SK-N-DZ (cell line): Measurements from ENCODE around the gene C19orf81.

Experiments
- DNase-seq: peaks from one replicate; pipeline ENCODE4 v3.0.0-alpha.2; 2015; ENCODE audit warnings: low spot score

Gene C19orf81

DNA sequence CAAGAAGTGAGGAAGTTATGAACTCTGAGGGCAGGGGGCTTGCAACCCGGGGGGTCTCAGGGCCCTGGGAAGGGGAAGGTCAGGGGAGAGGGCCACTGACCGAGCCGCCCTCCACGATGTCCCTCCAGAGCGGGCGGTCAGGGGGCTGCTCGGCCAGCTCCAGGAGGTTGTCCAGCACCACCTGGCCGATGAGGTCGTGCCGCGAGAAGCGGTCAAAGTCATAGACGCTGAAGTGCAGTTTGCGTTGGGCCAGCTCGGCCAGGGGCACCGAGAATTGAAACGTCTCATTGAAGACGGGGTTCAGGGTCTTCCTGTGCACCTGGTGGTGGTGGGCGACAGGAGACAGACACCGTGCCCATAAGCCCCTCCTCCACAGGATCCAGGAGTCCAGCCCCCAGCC is 20.1 kb upstream of the C19orf81 start:
- DNase-seq, result no peak

DNA sequence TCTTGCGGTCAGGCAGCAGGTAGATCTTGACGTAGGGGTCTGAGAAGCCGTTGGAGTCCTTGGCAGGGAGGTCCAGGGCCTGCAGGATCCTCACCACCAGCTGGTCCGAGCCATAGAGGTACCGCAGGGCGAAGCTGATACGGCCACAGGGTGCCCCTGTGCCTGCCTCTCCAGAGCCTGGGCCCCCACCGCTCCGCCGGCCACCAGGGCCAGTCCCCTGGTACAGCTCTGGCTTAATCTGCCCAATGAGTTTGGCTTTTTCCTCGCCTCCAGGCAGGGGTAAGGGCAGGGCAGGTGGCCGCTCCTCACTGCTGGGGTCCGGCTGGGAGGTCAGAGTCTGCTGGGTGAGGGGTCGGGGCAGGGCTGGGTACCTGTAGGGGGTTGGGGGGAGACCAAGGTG is 19.4 kb upstream of the C19orf81 start:
- no peak for DNase-seq

DNA sequence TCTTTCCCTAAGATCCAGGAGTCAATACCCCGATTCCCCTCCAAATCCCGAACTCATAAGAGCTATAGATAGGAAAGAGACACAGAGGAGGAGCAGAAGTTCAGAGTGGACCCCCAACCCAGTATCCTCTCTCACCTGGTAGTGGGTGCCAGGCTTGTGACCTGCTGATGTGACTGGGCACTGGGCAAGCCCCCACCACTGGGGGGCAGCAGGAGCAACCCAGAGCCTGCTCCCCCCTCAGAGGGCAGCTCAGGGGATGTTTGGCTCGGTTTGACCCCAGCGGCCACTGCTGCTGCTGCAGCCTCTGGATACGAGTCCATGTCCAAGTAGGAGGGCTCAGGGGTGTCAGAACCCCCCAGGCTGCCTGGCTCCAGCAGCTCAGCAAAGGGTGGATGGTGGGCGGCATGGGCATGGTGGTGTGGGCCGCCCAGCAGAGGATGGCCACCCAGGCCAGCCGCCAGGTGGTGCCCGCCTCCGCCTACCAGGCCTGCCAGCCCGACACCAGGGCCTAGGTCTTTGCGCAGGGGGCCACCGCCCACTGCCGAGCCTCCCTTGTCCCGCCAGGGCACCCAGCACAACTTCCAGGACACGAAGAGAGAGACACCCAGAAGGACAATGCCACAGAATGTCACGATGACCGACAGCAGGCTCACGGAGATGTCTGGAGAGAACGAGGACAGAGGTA is 17.0 kb upstream of the C19orf81 start:
- no peak for DNase-seq

DNA sequence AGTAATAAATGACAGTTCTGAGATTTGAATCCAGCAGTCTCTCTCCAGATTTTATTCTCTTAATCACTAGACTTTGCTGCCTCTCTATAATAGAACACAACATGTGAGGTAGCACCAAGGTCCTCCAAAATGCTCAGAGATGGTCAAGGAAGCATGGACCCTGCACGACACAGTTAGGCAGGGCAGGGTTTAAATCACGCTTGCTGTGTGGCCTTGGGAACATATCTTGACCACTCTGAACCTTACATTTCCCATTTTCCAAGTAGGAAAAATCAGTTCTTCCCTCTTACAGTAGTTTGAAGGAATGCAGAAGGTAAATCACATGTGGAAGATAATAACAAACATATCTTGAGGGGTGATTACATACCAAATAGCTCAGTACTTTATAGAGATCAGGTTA is 15.9 kb upstream of the C19orf81 start:
- no peak for DNase-seq

DNA sequence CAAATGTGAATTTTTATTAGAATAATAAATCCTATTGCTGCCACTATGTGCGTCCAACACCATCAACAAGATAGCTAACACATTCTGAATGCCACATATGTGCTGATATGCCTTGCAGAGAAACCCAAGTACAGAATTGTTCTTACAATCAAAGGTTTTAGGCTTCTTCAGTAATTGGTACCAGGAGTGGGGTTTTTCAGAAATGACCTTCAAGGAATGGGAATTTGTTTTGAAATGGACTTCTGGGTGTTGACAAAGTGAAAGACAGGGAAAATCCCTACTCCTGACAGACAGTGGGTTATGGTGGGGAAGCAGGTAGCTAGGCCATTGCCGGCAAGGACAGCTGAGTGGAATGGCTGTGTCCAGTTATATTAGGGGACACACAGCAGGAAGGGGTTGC is 15.3 kb upstream of the C19orf81 start:
- no peak for DNase-seq

DNA sequence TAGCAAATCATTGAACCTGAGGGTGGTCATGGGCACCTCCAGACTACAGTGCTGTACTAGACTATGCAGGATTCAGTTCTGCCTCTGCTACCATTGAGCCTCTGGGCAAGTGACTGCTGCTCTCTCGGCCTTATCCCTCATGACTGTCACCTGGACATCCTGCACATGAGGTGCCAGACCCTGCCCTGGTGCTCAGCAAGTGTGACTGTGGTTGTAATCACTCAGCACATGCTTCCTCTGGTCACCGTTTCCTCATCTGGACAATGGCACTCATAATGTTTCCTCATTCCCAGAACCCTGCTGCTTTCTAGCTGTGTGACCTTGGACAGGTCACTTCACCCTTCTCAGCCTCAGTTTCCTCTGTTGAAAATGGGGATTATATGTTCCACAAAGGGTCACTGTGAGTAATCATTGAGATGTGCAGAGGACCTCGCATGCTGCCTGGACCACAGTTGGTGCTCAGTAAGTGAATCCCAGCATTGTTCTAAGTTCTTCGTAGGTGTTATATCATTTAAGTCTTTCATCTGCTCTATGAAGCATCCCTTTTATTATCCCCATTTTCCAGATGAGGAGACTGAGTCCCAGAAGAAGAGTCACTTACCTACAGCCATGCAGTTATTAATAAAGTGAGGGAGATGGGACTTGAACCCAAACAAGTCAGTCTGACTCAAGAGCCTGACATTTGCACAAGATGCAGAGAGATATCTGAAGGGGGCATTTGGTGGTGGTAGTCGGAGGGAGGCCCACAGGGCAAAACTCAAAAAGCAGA is 12.7 kb upstream of the C19orf81 start:
- DNase-seq, result no peak

DNA sequence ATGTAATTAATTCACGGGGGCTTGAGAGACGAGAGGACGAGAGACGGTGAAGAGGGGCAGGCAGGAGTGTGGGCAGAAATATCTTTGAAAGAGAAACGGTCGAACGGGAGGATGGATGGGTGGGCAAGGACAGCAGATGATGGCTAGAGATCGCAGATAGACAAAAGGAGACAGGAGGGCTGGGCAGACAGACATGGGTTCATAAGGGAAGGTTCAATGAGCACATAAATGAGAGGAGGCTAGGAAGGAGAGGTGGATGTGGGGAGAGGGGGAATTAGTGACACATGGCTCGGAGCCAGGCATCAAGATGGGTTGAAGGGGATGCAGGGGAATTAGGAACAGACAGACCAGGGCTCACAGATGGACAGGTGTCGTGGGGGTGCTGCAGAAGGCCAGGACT is 10.6 kb upstream of the C19orf81 start:
- no peak for DNase-seq

DNA sequence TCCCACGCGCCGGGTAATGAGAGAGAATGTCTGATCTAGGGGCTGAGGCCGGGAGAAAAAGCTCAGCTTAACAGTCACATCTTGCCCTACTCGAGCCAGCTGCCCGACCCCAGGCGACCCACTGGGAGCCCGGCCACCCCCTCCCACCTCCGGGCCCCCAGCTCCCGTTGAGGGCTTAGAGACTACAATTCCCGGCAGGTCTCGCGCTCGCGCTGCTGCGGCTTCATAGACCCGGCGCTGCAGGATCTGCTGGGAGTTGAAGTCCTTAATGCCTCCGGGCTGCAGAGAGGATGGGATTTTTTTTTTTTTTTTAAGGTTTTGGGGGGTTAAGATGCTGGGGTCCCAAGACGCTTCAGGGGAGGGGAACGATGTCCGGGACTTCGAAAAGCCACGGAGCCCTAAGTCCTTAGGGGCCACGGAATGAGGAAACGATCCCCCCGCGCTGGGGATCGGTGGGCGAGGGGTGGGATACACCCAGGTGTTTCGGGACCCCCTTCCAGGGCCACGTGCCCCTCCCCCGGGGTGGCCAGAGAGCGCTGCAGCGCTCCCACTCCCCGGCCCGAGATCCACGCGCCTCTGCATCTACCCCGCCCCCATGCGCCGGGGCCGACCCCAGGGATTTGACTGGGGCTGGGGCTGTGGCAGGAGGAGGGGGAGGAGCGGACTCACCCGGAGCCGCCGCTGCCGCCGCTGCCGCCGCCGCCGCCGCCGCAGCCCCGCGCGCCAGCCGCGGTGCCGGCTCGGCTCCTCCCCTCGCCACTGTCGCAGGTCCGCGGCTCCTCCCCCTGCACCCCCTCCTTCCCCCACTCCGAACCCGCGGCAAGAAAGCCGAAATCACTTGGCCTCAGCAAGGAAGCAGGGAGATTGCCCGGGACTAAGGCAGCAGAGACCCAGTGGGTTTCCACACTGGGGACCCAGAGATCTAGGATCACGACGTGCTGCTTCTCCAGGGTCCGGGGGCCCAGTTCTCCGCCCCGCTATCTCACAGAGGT is 9.8 kb upstream of the C19orf81 start, which contains the start of gene SYT3:
TSS of gene SYT3 (minus strand) at position 761 of the 992 bp plus-strand sequence. CDS start 2,470 bp downstream, outside the sequence.
- DNase-seq, result peak; percentile 63

DNA sequence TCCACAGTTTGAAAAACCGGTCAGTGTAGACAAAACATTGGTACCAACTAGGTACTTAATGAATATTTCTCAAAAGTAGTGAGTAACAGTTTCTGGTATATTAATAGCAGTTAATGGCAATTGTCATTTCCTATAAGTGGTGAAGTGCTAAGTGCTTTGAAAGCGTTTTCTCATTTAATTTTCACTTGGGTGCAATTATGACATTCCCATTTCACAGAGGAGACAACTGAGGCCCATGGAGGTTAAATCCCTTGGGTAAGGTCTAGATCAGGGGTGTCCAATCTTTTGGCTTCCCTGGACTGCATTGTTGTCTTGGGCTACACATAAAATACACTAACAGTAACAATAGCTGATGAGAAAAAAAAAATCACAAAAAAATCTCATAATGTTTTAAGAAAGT is 8.9 kb upstream of the C19orf81 start:
- DNase-seq, result no peak

DNA sequence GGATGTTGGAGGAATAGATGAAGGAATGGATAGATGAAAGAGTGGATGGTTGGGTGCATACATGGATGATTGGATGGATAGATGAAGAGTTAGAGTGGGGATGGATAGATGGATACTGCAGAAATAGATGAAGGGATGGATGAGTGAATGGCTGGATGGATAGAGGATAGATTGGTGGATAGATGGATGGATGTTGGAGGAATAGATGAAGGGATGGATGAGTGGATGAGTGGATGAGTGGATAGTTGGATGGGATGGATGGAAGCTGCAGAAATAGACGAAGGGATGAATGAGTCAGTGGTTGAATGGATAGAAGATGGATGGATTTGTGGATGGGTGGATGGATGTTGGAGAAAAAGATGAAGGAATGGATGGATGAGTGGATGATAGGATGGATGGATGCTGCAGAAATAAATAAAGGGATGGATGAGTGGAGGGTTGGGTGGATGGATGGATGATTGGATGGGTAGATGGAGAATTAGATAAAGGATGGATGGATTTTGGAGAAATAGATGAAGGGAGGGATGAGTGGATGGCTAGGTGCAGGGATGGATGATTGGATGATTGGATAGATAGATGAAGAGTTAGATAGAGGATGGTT is 4.8 kb upstream of the C19orf81 start:
- no peak for DNase-seq

DNA sequence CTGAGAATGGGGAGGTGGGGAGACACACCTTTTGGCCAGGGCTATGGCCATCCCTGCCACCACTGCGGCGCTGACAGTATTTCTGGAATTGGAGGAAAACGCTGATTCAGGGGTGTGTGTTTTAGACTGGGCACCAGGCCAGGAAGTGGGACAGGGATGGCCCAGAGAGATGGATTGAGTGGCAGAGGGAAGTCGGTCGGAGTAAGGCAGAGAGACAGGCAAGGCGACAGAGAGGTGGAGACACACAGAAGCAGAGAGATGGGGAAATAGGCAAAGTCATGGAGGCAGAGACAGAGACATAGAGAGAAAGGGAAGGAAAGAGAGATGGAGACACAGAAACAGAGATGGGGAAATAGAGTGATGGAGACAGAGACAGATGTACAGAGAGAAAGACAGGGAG is 4.1 kb upstream of the C19orf81 start:
- no peak for DNase-seq

DNA sequence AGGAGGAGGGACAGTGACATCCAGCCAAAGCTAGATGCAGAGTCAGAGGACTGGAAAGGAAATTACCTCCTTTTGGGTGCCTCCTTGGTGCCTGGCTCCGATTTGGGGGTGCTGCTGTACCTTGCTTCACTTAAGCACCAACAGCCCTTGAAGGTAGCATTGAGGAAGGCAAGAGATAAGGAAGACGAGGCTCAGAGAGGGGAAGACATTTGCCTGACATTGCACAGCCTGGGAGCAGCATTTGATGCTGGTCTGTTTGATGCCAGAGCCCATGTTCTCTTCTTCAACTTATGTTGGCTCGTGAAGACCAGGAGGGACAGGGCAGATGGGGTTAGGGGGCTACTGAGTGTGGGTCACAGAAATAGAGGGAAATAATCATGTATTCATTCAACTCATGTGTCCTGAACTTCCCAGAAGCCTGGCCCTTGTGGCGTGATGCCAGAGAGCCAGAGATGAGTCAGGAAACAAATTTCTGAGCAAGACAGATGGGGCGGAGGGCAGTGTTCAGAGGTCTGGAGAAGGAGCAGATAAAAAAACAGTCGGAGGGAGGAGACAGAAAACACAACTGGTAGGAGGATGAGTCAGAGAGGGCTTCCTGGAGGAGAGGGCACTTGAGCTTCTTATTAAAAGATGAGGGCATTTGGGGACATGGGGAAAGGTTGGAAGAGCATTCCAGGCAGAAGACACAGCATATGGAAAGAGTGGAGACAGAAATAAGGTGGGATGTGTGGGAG is 3.0 kb upstream of the C19orf81 start:
- no peak for DNase-seq

DNA sequence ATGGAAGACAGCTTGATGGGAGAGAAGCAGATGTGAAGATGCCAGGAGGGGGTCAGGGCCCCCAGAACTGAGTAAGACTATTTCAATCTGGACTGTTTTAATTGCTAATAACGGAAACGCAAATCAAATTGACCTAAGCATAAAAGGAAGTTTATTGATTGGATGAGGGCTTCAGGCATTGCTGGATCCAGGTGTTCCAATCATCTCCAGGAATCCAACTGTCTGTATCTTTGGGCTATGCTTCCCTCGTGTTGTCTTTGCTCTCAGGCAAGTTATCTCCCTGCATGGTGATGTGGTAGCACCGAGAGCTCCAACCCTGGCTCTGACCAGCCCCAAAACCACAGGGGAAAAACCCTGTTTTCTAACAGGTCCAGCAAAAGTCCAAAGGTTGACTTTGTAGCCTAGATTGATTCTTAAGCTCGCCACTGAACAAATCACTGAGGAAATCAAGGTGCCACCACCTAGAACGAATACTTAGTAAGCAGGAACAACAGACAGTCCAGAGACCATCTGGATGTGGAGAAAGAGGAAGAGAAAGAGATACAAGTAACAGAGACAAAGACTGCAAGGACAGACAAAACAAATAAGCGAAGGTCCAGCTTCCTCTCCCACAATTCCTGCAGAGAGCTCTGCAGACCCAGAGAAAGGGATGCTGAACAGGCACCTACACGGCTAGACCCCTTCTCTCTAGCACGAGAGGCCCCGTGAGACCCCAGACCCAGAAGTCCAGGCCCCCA is 1.2 kb upstream of the C19orf81 start:
- DNase-seq, result no peak

DNA sequence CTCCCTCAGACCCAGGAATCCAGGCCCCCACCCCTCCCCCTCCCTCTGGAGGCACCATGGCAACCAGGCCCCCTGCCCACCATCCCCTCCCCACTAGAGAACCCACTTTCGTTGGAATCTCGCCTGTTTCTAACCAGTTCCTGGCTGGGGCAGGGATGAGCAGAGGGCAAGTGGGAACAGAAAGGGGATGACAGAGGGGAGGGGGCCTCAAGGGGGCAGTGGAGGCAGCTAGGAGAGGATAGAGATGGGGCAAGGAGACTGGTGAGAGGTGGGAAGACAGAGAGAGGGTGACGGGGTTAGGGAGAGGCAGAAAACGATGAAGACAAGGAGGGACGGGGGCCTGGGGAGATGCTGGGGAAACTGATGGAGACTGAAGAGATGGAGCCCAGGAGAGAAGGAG is 586 bp upstream of the C19orf81 start:
- DNase-seq, result no peak

DNA sequence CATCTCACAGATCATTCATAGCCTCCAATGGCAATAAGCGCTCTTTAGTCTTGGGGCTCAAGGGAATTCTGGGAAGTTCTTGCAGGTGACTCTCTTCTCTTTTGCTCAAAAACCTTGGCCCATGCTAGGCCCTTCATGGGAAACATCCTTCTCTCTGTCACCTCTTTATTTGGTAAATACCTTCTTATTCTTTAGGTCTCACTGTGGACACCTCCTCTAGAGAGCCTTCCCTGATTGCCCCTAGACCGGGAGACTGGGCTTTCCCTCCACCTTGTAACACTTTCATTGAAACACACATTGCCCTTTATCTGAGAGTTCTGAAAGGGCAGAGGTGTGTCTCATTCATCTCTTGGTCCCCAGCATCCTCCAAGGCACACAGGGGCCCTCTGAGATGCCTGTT is 1.9 kb downstream of the C19orf81 start:
- DNase-seq, result no peak

DNA sequence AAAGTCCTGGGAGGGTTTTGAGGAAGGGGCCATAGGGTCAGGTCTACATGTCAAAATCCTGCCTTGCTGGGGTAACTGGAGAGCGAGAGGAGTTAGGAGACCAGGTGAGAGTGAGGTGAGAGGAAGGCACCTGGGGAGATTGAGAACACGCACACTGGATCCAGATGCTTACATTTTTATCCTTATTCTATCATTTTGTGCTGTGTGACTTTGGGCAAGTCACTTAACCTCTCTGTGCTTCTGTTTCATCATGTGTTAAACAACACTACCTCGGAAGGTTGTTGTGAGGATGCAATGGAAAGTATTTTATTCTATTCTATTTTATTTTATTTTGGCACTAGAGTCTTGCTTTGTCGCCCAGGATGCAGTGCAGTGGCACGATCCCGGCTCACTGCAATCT is 3.5 kb downstream of the C19orf81 start:
- no peak for DNase-seq

DNA sequence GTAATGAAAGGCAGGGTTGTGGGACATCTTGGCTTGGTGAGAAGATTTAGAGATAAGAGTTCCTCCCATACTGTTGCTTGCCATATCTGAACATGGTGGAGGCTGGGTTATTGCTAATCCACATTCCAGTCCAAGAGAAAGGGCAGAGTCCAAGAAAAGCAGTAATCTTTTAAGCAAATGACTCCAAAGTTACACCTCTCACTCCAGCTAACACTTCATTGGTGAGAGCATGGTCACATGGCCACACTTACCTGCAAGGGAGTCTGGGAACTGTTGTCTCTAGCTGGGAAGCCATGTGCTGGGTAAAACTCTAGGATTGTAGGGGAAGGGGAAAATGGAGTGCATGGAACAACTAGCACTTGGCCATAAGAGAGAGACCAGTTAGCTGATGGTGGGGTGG is 5.6 kb downstream of the C19orf81 start:
- DNase-seq, result no peak

DNA sequence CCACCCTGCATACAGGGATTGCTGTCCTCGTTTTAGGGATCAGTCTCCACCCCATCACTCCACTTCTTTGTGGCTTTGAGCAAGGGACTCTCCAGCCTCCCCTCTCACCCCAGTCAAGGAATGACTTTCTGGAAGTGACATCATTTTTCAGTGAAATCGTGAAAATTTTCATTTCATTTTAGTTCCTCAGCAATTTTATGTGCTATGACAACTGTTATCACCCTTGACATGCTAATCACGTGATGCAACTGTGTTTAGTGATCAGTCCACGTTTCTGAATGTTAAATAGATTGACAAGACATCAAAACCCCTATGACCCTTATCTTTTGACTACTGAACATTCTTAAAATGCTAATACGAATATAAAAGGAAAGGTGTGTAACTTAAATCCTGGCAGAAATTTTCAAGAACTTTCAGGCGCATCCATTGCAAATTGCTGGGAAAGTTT is 8.0 kb downstream of the C19orf81 start:
- DNase-seq, result no peak

DNA sequence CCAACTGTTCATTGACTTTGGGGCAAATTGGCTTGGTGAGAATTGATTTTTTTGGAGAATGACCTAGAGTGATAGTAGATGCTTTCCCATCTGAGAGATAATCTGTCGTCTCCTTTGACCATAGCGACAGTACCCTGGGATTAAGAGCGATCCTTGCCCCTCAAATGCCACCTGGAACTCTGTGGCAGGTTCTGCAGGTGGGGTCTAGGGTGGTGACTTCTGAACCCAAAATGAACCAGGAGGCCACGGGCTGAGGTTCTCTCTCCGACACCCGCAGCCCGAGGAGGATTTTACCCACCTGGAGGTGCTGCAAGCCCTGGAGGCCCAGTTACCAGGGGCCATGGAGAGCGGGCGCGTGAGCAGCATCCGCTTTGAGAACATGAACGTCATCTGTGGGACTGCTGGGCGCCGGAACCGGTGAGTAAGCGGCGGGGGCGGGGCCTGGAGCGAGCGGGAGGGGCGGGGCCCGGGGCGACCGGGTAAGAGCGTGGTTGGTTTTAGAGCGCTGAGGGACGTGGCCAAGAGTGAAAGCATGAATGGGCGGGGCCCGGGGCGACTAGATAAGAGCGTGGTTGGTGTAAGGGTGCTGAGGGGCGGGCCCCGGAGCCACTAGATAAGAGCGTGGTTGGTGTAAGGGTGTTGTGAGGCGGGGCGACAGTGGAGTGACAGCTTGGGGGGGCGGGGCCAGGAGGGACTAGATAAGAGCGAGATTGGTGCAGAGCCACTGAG is 8.6 kb downstream of the C19orf81 start:
- DNase-seq, result peak; percentile 98
